ENCODE results near the gene PANX3. TPM values are rescaled to one million over a fixed set of nuclear protein-coding genes. Genes with fewer than 3 reads are reported as not detected.

The PANX3 gene
- total and polyA plus RNA-seq, 10 of the 15 experiments (the other 5 are each of a cell fraction or from before 2014, with no cell fraction given): not detected

DNA sequence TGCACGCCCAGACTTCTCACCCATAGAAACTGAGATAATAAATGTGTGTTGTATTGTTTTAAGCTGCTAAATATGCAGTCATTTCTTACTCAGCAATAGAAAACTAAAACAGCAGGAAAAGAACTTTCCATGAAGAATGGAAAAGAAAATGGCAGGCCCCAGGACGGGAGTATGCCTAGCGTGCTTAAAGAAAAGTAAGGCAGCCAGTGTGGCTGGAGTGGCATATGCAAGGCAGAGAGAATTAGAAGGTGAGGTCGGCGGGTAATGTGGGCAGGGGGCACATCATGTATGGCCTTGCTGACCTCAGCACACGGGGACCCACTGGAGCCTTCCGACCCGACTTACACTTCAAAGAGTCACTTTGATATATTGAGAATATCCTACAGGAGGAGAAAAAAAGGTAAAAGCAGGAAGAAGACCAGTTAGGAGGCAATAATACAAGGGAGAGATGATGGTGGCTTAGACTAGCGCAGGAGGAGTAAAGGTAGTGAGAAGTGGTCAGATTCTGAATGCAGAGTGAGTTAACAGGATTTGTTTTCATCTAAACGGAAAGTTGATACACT, 31.9 kb downstream of the PANX3 start (continued):
- TF ChIP-seq, protein P1, sequence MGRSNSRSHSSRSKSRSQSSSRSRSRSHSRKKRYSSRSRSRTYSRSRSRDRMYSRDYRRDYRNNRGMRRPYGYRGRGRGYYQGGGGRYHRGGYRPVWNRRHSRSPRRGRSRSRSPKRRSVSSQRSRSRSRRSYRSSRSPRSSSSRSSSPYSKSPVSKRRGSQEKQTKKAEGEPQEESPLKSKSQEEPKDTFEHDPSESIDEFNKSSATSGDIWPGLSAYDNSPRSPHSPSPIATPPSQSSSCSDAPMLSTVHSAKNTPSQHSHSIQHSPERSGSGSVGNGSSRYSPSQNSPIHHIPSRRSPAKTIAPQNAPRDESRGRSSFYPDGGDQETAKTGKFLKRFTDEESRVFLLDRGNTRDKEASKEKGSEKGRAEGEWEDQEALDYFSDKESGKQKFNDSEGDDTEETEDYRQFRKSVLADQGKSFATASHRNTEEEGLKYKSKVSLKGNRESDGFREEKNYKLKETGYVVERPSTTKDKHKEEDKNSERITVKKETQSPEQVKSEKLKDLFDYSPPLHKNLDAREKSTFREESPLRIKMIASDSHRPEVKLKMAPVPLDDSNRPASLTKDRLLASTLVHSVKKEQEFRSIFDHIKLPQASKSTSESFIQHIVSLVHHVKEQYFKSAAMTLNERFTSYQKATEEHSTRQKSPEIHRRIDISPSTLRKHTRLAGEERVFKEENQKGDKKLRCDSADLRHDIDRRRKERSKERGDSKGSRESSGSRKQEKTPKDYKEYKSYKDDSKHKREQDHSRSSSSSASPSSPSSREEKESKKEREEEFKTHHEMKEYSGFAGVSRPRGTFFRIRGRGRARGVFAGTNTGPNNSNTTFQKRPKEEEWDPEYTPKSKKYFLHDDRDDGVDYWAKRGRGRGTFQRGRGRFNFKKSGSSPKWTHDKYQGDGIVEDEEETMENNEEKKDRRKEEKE (IDR thresholded peaks at IDR 0.05): no peak
- TF ChIP-seq, protein P2, sequence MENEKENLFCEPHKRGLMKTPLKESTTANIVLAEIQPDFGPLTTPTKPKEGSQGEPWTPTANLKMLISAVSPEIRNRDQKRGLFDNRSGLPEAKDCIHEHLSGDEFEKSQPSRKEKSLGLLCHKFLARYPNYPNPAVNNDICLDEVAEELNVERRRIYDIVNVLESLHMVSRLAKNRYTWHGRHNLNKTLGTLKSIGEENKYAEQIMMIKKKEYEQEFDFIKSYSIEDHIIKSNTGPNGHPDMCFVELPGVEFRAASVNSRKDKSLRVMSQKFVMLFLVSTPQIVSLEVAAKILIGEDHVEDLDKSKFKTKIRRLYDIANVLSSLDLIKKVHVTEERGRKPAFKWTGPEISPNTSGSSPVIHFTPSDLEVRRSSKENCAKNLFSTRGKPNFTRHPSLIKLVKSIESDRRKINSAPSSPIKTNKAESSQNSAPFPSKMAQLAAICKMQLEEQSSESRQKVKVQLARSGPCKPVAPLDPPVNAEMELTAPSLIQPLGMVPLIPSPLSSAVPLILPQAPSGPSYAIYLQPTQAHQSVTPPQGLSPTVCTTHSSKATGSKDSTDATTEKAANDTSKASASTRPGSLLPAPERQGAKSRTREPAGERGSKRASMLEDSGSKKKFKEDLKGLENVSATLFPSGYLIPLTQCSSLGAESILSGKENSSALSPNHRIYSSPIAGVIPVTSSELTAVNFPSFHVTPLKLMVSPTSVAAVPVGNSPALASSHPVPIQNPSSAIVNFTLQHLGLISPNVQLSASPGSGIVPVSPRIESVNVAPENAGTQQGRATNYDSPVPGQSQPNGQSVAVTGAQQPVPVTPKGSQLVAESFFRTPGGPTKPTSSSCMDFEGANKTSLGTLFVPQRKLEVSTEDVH (IDR thresholded peaks at IDR 0.05; ENCODE audit: low read depth, partially characterized antibody): no peak
- TF ChIP-seq ETV6 (conservative IDR thresholded peaks at IDR 0.05 in 1 of 2, IDR thresholded peaks at IDR 0.05 in 1 of 2; ENCODE audit: borderline replicate concordance in 1 of 2, low read depth in 1 of 2): no peak
- TF ChIP-seq, protein P3, sequence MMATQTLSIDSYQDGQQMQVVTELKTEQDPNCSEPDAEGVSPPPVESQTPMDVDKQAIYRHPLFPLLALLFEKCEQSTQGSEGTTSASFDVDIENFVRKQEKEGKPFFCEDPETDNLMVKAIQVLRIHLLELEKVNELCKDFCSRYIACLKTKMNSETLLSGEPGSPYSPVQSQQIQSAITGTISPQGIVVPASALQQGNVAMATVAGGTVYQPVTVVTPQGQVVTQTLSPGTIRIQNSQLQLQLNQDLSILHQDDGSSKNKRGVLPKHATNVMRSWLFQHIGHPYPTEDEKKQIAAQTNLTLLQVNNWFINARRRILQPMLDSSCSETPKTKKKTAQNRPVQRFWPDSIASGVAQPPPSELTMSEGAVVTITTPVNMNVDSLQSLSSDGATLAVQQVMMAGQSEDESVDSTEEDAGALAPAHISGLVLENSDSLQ (IDR thresholded peaks at IDR 0.05): no peak

Data from GM12878 (cell line).